K562 (cell line): ENCODE data around the gene PDGFA.

ENCODE experiments used
- JUND ChIP-seq, 2 experiments: IDR thresholded peaks; 2 replicates in 1 of 2; 3 replicates in 1 of 2; pipeline ENCODE4 v1.6.1; 2011; ENCODE audit warnings: borderline replicate concordance in 2 of 2, low read depth in 2 of 2, low read length in 2 of 2, improper control_type of control experiment in 1 of 2, missing biosample characterization in 1 of 2, missing genetic modification characterization in 1 of 2, missing genetic modification reagents in 1 of 2
- NRF1 ChIP-seq, 2 experiments: fragments of 450-650 bp; IDR thresholded peaks in 1 of 2; conservative IDR thresholded peaks in 1 of 2; 2 replicates each; pipeline ENCODE4 v1.6.1; 2014; ENCODE audit warnings: mild to moderate bottlenecking in 2 of 2
- RAD21 ChIP-seq, 2 experiments: fragments of 250-450 bp in 1 of 2; fragments of 450-650 bp in 1 of 2; sonication (Bioruptor Pico) in 1 of 2; formaldehyde crosslinking in 1 of 2; IDR thresholded peaks in 1 of 2; conservative IDR thresholded peaks in 1 of 2; 2 replicates each; pipeline versions ENCODE4 v1.4.0 to v1.8.0; 2020 to 2022; ENCODE audit warnings: mild to moderate bottlenecking in 2 of 2, moderate library complexity in 1 of 2
- RBM25 ChIP-seq: fragments of 200-400 bp; formaldehyde crosslinking; IDR thresholded peaks from 2 replicates; pipeline ENCODE4 v1.6.1; 2018; ENCODE audit warnings: low read length, low read depth, moderate library complexity; ENCODE audit not compliant: severe bottlenecking
- RFX5 ChIP-seq: IDR thresholded peaks from 2 replicates; pipeline ENCODE4 v1.6.1; 2011; ENCODE audit warnings: low read depth, mild to moderate bottlenecking, improper control_type of control experiment, low read length
- TEAD4 ChIP-seq, 2 experiments: sonication (generic) in 1 of 2; formaldehyde crosslinking in 1 of 2; IDR thresholded peaks; 2 replicates each; pipeline versions ENCODE4 v1.6.1 to v1.8.0; 2012 to 2022; ENCODE audit warnings: borderline replicate concordance in 1 of 2, inconsistent platforms in 1 of 2, low read length in 1 of 2, mild to moderate bottlenecking in 1 of 2, missing genetic modification reagents in 1 of 2
- TF ChIP-seq, protein P1 (sequence below): sonication (generic); formaldehyde crosslinking; IDR thresholded peaks from 2 replicates; pipeline ENCODE4 v1.8.0; 2022; ENCODE audit warnings: missing genetic modification reagents, mild to moderate bottlenecking, moderate library complexity, borderline replicate concordance

GRCh38 chr7:527723-528122, 8.1 kb upstream of the PDGFA start:
- no peak for TF ChIP-seq RFX5
- no peak for TF ChIP-seq TEAD4 (IDR thresholded peaks at IDR 0.05; ENCODE audit: low read length)
- TF ChIP-seq TEAD4 (CRISPR knock-in tag; IDR thresholded peaks at IDR 0.05; ENCODE audit: borderline replicate concordance): no peak
- no peak for TF ChIP-seq NRF1 (conservative IDR thresholded peaks at IDR 0.05 in 1 of 2, IDR thresholded peaks at IDR 0.05 in 1 of 2)
- no peak for TF ChIP-seq JUND (IDR thresholded peaks at IDR 0.05; ENCODE audit: borderline replicate concordance, low read depth, low read length)
- no peak for TF ChIP-seq JUND (tag; IDR thresholded peaks at IDR 0.05; ENCODE audit: borderline replicate concordance, low read depth, low read length)
- TF ChIP-seq RBM25: no peak
- TF ChIP-seq, protein P1, sequence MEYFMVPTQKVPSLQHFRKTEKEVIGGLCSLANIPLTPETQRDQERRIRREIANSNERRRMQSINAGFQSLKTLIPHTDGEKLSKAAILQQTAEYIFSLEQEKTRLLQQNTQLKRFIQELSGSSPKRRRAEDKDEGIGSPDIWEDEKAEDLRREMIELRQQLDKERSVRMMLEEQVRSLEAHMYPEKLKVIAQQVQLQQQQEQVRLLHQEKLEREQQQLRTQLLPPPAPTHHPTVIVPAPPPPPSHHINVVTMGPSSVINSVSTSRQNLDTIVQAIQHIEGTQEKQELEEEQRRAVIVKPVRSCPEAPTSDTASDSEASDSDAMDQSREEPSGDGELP (CRISPR knock-in tag): no peak
- no peak for TF ChIP-seq RAD21 (CRISPR knock-in tag; conservative IDR thresholded peaks at IDR 0.05 in 1 of 2, IDR thresholded peaks at IDR 0.05 in 1 of 2)
